GM23338 (cell line): ENCODE results near the gene MAP2K7. TPM values are rescaled to one million over a fixed set of nuclear protein-coding genes. Genes with fewer than 3 reads are reported as not detected.

Source experiments
- ATAC-seq: fragments of 200-7000 bp; cut with Tn5 transposase; 3 replicates; pipeline ENCODE4 v1.9.1; 2020
- DNase-seq: peaks from one replicate; pipeline ENCODE4 v3.0.0-alpha.2; 2015; ENCODE audit warnings: low spot score
- H2AFZ ChIP-seq: fragments of 200-600 bp; sonication (generic); 2 replicates; pipeline ENCODE4 v1.8.0; 2016; ENCODE audit warnings: antibody characterized with exemption, mild to moderate bottlenecking, moderate library complexity
- H3F3A ChIP-seq: fragments of 200-600 bp; sonication (generic); replicated peaks from 2 replicates; pipeline ENCODE4 v1.8.0; 2017; ENCODE audit warnings: antibody characterized with exemption, mixed run types, low read depth
- H3K27ac ChIP-seq: fragments of 200-600 bp; sonication (generic); 2 replicates; pipeline ENCODE4 v1.6.1; 2016; ENCODE audit warnings: low read depth
- H3K27me3 ChIP-seq: fragments of 200-600 bp; sonication (generic); 2 replicates; pipeline ENCODE4 v1.8.0; 2016; ENCODE audit warnings: mild to moderate bottlenecking, mixed run types, moderate library complexity; ENCODE audit not compliant: insufficient read depth
- H3K36me3 ChIP-seq: fragments of 200-600 bp; sonication (generic); 2 replicates; pipeline ENCODE4 v1.8.0; 2016; ENCODE audit warnings: mild to moderate bottlenecking; ENCODE audit not compliant: insufficient read depth
- H3K4me1 ChIP-seq: fragments of 200-600 bp; sonication (generic); 2 replicates; pipeline ENCODE4 v1.8.0; 2016; ENCODE audit warnings: mild to moderate bottlenecking, moderate library complexity; ENCODE audit not compliant: insufficient read depth
- H3K4me2 ChIP-seq: fragments of 200-600 bp; sonication (generic); 2 replicates; pipeline ENCODE4 v1.7.1; 2017; ENCODE audit warnings: mixed run types
- H3K4me3 ChIP-seq: fragments of 200-600 bp; sonication (generic); 2 replicates; pipeline ENCODE4 v1.6.1; 2016; ENCODE audit warnings: mixed run types
- H3K79me2 ChIP-seq: fragments of 200-600 bp; sonication (generic); replicated peaks from 2 replicates; pipeline ENCODE4 v1.8.0; 2017; ENCODE audit warnings: mild to moderate bottlenecking; ENCODE audit not compliant: insufficient read depth
- H3K9me2 ChIP-seq: fragments of 200-600 bp; sonication (generic); 2 replicates; pipeline ENCODE4 v1.8.0; 2017; ENCODE audit not compliant: insufficient read depth
- H4K20me1 ChIP-seq: fragments of 200-600 bp; sonication (generic); replicated peaks from 2 replicates; pipeline ENCODE4 v1.8.0; 2017; ENCODE audit warnings: mild to moderate bottlenecking; ENCODE audit not compliant: insufficient read depth
- H3K27ac Mint-ChIP-seq: 2 replicates; pipeline ENCODE4 v1.8.0; 2020; ENCODE audit warnings: inconsistent platforms, mild to moderate bottlenecking, moderate library complexity, mixed read lengths
- H3K27me3 Mint-ChIP-seq: 3 replicates; pipeline ENCODE4 v1.8.0; 2022; ENCODE audit warnings: low read depth, mild to moderate bottlenecking, moderate library complexity, mixed read lengths, inconsistent platforms; ENCODE audit not compliant: insufficient read depth, poor library complexity
- H3K36me3 Mint-ChIP-seq: 3 replicates; pipeline ENCODE4 v1.8.0; 2021; ENCODE audit warnings: low read depth, mild to moderate bottlenecking, inconsistent platforms, moderate library complexity, mixed read lengths
- H3K4me1 Mint-ChIP-seq: 3 replicates; pipeline ENCODE4 v1.8.0; 2020; ENCODE audit warnings: mild to moderate bottlenecking, inconsistent platforms, mixed read lengths
- H3K4me3 Mint-ChIP-seq: 3 replicates; pipeline ENCODE4 v1.8.0; 2021; ENCODE audit warnings: moderate library complexity, mild to moderate bottlenecking, inconsistent platforms, mixed read lengths
- H3K9me3 Mint-ChIP-seq: 3 replicates; pipeline ENCODE4 v1.8.0; 2020; ENCODE audit warnings: moderate library complexity, mild to moderate bottlenecking, inconsistent platforms, mixed read lengths
- CREB1 ChIP-seq: fragments of 250-450 bp; sonication (Bioruptor Pico); IDR thresholded peaks from 2 replicates; pipeline ENCODE4 v1.5.0; 2020; ENCODE audit warnings: low read depth, mild to moderate bottlenecking, moderate library complexity
- CTCF ChIP-seq, 2 experiments: fragments of 200-600 bp in 1 of 2; sonication (generic) in 1 of 2; conservative IDR thresholded peaks; 2 replicates each; pipeline versions ENCODE4 v1.5.1 to v1.6.1; 2016 to 2017; ENCODE audit warnings: antibody characterized with exemption in 2 of 2, low read depth in 2 of 2, mild to moderate bottlenecking in 2 of 2, moderate library complexity in 1 of 2
- ETS1 ChIP-seq: IDR thresholded peaks from 2 replicates; pipeline ENCODE4 v1.6.1; 2016; ENCODE audit warnings: antibody characterized with exemption
- EZH2 ChIP-seq: fragments of 200-600 bp; sonication (generic); IDR thresholded peaks from one replicate; pipeline ENCODE4 v1.8.0; 2017; ENCODE audit warnings: antibody characterized with exemption, mild to moderate bottlenecking, low read depth; ENCODE audit not compliant: unreplicated experiment
- EZH2phosphoT487 ChIP-seq: fragments of 200-600 bp; sonication (generic); IDR thresholded peaks from one replicate; pipeline ENCODE4 v1.8.1; 2018; ENCODE audit warnings: antibody characterized with exemption; ENCODE audit not compliant: unreplicated experiment
- JUNB ChIP-seq: IDR thresholded peaks from one replicate; pipeline ENCODE4 v1.6.1; 2016; ENCODE audit warnings: antibody characterized with exemption; ENCODE audit not compliant: unreplicated experiment
- NANOG ChIP-seq: IDR thresholded peaks from 2 replicates; pipeline ENCODE4 v1.6.1; 2016; ENCODE audit warnings: antibody characterized with exemption, borderline replicate concordance
- POLR2AphosphoS5 ChIP-seq: IDR thresholded peaks from 2 replicates; pipeline ENCODE4 v1.6.1; 2016; ENCODE audit warnings: antibody characterized with exemption, low read depth
- REST ChIP-seq: IDR thresholded peaks from one replicate; pipeline ENCODE4 v1.6.1; 2018; ENCODE audit warnings: antibody characterized with exemption; ENCODE audit not compliant: unreplicated experiment
- STAT1 ChIP-seq: IDR thresholded peaks from one replicate; pipeline ENCODE4 v1.6.1; 2016; ENCODE audit warnings: antibody characterized with exemption; ENCODE audit not compliant: unreplicated experiment
- ZNF114 ChIP-seq: fragments of 250-450 bp; sonication (Bioruptor Pico); IDR thresholded peaks from 2 replicates; pipeline ENCODE4 v1.5.0; 2020; ENCODE audit warnings: mild to moderate bottlenecking, moderate library complexity
- ZNF331 ChIP-seq: fragments of 250-450 bp; sonication (Bioruptor Pico); IDR thresholded peaks from 2 replicates; pipeline ENCODE4 v1.5.0; 2020; ENCODE audit warnings: low read depth, mild to moderate bottlenecking, moderate library complexity
- polyA plus RNA-seq: library from polyadenylated mRNA; unstranded; fragments of >200 nt; fragmentation: Nextera tagmentation; extraction: Ambion mirVana; gene quantifications from 2 replicates; pipeline ENCODE4 v1.2.1, GENCODE V29; 2016
- total RNA-seq: library from RNA; depleted of rRNA; stranded (reverse); fragments of >200 nt; shearing (Covaris generic); gene quantifications from 2 replicates; pipeline ENCODE4 v1.2.3, GENCODE V29; 2014
- TF ChIP-seq, protein P1 (sequence below): fragments of 250-450 bp; sonication (Bioruptor Pico); IDR thresholded peaks from 2 replicates; pipeline ENCODE4 v1.5.0; 2020; ENCODE audit warnings: mild to moderate bottlenecking, moderate library complexity

Gene MAP2K7
- total and polyA plus RNA-seq, 2 experiments from 2014 or later = 11.3 to 22.6 TPM

DNA sequence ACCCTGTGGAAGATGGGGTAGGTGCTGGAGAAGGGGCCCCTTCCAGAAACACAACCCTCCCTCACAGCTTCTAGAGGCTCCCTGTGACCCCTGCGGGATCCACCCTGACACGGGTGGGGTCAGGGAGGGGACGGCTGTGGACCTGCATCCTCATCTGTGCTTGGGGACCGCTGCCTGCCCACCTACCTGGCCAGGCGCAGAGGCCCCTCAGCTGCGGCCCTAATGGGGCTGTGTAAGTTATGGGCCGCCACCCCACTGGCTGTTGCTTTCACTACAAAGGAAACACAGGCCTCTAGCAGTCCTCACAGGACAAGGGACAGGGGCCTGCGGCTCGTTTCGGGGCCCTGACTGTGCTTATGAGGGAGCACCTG, 29.2 kb downstream of the MAP2K7 start:
- H3K36me3 Mint-ChIP-seq = peaks cover 77% of the 10 kb centered on the region
- H3F3A ChIP-seq = peaks cover 21% of the 10 kb centered on the region
- H3K9me3 Mint-ChIP-seq = no peaks in the 10 kb centered on the region
- no peak for DNase-seq
- H3K27ac Mint-ChIP-seq = no peak overlapping the region
- no peaks in the 10 kb centered on the region for H3K9me2 ChIP-seq
- H3K4me3 Mint-ChIP-seq = no peak overlapping the region
- no peak overlapping the region for H3K4me3 ChIP-seq
- peaks cover 27% of the 10 kb centered on the region; the same call in 1 of the 2 replicates for H3K36me3 ChIP-seq
- TF ChIP-seq ZNF114 (CRISPR knock-in tag) (no peak), CREB1 (no peak), ZNF331 (CRISPR knock-in tag) (no peak), REST (no peak), CTCF (conservative IDR thresholded peaks at IDR 0.05; ENCODE audit: low read depth in 2 of 2) (no peak), NANOG (no peak), STAT1 (no peak), POLR2AphosphoS5 (no peak), EZH2 (no peak), ETS1 (no peak), JUNB (no peak), EZH2phosphoT487 (no peak)
- TF ChIP-seq, protein P1, sequence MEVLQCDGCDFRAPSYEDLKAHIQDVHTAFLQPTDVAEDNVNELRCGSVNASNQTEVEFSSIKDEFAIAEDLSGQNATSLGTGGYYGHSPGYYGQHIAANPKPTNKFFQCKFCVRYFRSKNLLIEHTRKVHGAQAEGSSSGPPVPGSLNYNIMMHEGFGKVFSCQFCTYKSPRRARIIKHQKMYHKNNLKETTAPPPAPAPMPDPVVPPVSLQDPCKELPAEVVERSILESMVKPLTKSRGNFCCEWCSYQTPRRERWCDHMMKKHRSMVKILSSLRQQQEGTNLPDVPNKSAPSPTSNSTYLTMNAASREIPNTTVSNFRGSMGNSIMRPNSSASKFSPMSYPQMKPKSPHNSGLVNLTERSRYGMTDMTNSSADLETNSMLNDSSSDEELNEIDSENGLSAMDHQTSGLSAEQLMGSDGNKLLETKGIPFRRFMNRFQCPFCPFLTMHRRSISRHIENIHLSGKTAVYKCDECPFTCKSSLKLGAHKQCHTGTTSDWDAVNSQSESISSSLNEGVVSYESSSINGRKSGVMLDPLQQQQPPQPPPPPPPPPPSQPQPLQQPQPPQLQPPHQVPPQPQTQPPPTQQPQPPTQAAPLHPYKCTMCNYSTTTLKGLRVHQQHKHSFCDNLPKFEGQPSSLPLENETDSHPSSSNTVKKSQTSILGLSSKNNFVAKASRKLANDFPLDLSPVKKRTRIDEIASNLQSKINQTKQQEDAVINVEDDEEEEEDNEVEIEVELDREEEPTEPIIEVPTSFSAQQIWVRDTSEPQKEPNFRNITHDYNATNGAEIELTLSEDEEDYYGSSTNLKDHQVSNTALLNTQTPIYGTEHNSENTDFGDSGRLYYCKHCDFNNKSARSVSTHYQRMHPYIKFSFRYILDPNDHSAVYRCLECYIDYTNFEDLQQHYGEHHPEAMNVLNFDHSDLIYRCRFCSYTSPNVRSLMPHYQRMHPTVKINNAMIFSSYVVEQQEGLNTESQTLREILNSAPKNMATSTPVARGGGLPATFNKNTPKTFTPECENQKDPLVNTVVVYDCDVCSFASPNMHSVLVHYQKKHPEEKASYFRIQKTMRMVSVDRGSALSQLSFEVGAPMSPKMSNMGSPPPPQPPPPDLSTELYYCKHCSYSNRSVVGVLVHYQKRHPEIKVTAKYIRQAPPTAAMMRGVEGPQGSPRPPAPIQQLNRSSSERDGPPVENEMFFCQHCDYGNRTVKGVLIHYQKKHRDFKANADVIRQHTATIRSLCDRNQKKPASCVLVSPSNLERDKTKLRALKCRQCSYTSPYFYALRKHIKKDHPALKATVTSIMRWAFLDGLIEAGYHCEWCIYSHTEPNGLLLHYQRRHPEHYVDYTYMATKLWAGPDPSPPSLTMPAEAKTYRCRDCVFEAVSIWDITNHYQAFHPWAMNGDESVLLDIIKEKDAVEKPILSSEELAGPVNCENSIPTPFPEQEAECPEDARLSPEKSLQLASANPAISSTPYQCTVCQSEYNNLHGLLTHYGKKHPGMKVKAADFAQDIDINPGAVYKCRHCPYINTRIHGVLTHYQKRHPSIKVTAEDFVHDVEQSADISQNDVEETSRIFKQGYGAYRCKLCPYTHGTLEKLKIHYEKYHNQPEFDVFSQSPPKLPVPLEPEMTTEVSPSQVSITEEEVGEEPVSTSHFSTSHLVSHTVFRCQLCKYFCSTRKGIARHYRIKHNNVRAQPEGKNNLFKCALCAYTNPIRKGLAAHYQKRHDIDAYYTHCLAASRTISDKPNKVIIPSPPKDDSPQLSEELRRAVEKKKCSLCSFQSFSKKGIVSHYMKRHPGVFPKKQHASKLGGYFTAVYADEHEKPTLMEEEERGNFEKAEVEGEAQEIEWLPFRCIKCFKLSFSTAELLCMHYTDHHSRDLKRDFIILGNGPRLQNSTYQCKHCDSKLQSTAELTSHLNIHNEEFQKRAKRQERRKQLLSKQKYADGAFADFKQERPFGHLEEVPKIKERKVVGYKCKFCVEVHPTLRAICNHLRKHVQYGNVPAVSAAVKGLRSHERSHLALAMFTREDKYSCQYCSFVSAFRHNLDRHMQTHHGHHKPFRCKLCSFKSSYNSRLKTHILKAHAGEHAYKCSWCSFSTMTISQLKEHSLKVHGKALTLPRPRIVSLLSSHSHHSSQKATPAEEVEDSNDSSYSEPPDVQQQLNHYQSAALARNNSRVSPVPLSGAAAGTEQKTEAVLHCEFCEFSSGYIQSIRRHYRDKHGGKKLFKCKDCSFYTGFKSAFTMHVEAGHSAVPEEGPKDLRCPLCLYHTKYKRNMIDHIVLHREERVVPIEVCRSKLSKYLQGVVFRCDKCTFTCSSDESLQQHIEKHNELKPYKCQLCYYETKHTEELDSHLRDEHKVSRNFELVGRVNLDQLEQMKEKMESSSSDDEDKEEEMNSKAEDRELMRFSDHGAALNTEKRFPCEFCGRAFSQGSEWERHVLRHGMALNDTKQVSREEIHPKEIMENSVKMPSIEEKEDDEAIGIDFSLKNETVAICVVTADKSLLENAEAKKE (CRISPR knock-in tag) = no peak
- H3K27ac ChIP-seq = no peak overlapping the region
- no peaks in the 10 kb centered on the region; the same call in 2 of the 3 replicates for H3K4me1 Mint-ChIP-seq
- no peak for ATAC-seq
- peaks cover 9% of the 10 kb centered on the region for H3K27me3 Mint-ChIP-seq
- no peak overlapping the region for H2AFZ ChIP-seq
- peaks cover 9% of the 10 kb centered on the region; the same call in 1 of the 2 replicates for H4K20me1 ChIP-seq
- no peak overlapping the region for H3K4me2 ChIP-seq
- H3K4me1 ChIP-seq = no peaks in the 10 kb centered on the region
- H3K27me3 ChIP-seq = no peaks in the 10 kb centered on the region
- 0 out of 2 replicates have a peak, but pooled peaks cover 2% of the 10 kb centered on the region for H3K79me2 ChIP-seq
